Suppressor macrophage treated with lipopolysaccharide for 1 hour (primary cell): ENCODE results near the gene KIF13A.
A peak's percentile ranks its signal among the peaks of the same experiment; 100 is the strongest.
"Not testable (repeated sequence)": the region's sequence is repeated elsewhere in the genome, so short reads cannot be mapped to it uniquely, and the experiment has no call there.

Experiments
- DNase-seq, 3 donors: peaks; one replicate each; pipeline ENCODE4 v3.0.0-alpha.2; 2020 to 2022

The KIF13A gene

DNA sequence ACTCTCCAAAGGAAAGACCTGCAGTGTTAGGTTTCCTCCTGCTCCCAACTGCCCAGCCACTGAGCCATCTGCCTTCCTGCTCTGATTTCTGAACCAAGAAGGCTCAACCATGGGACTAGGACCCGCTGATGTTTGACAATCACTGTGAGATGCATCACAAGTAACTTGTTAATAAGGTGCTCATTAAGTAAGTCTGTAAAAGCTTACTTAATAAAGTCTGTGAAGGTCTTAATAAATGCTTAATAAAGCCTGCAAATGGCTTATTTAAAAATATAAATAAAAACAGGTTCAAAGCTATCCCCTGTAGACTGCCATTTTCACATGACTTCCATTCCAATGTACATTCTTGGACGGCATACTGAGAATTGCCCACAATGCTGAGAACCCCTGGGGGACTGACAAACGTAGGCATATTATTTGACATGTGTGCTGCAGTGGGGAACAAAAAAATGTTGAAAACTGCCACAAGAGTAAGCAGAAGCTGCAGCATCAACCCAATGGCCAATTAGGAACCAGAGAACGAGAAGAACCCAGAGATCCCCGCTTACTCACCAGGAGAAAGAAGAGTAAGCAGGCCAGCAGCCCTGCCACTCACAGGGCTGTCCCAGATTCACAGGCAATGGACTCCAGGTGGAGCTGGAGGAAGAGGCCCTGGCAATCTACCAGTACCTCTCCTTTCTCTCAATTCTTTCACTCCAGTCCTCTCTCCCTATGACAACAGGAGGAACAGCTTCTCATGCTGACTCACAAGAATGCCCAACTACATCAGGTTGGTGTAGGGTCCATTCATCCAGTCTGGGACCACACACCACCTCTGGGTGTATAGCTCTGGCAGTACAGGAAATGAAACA lies 19.5 kb downstream of the KIF13A start:
- DNase-seq: no peak

- no peak for DNase-seq
These were observed 21.0 kb downstream of the KIF13A start for GRCh38 chr6:17966451-17966850.

DNA sequence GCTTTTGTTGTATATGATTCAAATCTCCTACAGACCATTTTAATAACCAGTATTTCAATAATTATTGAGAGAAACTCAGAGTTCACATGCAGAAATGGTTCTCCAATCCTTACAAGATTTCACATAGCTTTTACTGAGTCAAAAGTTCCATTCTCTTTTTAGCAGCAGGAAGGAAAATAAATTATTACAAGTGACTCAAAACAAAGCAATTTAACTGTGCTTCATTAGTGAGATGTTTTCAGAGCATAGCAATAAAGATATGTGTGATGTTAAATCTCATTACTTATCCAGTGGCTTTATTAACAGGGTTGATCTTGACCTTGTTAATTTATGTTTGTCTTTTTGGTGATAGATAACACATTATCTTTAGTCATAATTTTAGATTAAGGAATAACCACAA lies 22.0 kb downstream of the KIF13A start:
- no peak for DNase-seq

DNA sequence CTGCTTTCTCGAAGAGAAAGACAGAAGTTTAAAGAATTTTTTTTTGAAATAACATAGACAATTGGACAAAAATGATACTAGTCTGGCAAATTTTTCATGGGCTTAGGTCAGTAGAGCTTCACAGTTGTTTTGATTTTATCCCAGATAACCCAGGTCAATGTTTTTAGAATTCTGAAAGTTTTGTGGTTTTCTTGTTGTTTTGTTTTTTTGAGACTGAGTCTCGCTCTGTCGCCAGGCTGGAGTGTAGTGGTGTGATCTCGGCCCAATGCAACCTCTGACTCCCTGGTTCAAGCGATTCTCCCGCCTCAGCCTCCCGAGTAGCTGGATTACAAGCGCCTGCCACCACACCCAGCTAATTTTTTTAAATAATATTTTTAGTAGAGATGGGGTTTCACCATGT lies 22.8 kb downstream of the KIF13A start:
- no peak for DNase-seq

GRCh38 chr6:17962436-17963031 lies 24.9 kb downstream of the KIF13A start:
- peak in 1 of 3 donors; percentile 41 for DNase-seq

DNA sequence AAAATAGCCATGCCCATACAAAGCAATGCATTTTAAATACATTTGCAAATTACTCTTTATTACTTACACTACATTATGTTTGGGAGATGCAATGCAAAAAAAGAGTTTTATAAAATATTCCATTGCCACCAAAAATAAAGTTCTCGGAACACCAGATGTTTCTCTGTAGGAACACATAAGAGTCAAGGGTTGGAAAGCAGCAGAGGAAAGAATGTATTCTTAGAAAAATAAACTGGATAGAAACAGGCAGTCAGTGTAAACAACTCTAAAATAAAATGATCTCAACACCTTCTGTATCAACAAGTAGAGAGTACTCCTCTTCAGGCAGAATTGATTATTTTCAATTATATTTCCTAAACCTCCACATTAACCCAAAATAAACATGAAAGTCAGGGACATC lies 28.1 kb downstream of the KIF13A start:
- no peak for DNase-seq

GRCh38 chr6:17957904-17958620 lies 29.4 kb downstream of the KIF13A start:
- DNase-seq: no peak

DNA sequence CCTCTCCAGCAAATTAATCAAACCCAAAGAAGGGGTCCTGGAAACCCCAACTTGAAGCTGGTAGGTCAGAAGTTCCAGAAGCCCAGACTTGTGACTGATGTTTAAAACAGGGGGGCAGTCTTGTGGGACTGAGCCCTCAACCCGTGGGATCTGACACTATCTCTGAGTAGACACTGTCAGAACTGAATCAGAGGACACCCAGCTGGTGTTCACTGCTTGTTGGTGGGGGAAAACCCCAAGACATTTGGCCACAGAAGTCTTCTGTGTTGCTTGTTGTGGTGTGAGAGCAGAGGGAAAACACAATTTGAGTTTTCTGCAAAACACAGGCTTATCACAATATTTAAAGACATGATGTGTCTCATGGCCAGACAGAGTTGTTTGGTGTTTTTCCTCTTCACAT lies 29.9 kb downstream of the KIF13A start:
- peak; percentile 67 to 77 (median 72) for DNase-seq

GRCh38 chr6:17957086-17957485 lies 30.3 kb downstream of the KIF13A start:
- DNase-seq: no peak

DNA sequence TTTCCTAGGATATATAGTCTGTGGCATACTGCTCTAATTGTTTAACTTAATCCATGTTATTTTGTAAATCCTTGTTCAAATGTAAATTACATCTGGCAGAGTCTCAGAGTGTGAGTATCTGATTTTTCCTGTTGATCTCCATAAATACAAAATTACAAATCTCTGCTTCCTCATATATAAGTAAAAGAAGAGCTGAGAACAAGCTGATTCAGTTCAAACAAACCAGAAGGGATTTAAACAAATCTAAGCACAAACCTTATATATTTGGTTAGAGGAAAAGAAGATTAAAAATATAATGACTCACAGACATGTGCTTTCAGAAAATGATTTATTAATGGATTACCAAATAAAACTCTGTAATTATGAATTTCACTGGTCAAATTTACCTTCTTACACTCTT lies 37.3 kb downstream of the KIF13A start:
- no peak for DNase-seq

- DNase-seq: no peak
These were observed 38.3 kb downstream of the KIF13A start for GRCh38 chr6:17949168-17949567.

GRCh38 chr6:17948725-17949124 lies 38.7 kb downstream of the KIF13A start:
- DNase-seq: no peak

- not testable (repeated sequence) for DNase-seq
These were observed 39.9 kb downstream of the KIF13A start for GRCh38 chr6:17947574-17947973.

- no peak for DNase-seq
These were observed 41.9 kb downstream of the KIF13A start for GRCh38 chr6:17945575-17945974.

GRCh38 chr6:17945111-17945510 lies 42.3 kb downstream of the KIF13A start:
- DNase-seq: no peak

- no peak for DNase-seq
These were observed 46.1 kb downstream of the KIF13A start for GRCh38 chr6:17941318-17941717.

DNA sequence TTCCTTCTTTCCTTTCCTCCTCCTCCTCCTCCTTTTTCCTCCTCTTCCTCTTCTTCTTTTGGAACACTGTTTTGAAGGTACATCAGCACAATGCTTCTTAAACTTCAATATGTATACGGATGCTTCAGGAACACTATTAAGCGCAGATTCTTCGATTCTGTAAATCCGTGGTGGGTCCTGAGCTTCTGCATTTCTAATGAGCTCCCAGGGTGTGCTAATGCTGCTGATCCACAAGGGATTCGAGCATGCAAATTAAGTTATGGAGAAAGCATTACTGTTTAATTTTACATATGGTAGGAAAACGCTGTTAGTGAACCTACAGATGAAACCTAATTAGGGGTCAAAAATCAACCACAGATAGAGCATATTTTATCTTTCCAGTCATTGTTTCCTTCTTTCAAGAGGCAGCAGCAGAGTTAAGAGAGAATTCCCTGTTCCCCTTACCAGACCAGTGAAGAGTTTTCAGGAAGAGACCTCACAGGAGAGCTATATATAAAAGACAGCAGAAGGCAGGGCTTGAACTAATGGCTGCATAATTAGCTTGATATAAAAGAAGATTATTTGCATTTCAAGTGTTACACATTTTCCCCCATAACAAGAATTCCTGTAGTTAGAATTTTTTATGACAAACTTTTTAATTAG lies 47.2 kb downstream of the KIF13A start:
- DNase-seq: no peak

GRCh38 chr6:17938901-17939300 lies 48.5 kb downstream of the KIF13A start:
- DNase-seq: peak; percentile 42 to 74 (median 65)

GRCh38 chr6:17935188-17936149 lies 52.0 kb downstream of the KIF13A start:
- DNase-seq: peak in 2 of 3 donors; percentile 33 to 40

- no peak for DNase-seq
These were observed 53.7 kb downstream of the KIF13A start for GRCh38 chr6:17933716-17934115.

DNA sequence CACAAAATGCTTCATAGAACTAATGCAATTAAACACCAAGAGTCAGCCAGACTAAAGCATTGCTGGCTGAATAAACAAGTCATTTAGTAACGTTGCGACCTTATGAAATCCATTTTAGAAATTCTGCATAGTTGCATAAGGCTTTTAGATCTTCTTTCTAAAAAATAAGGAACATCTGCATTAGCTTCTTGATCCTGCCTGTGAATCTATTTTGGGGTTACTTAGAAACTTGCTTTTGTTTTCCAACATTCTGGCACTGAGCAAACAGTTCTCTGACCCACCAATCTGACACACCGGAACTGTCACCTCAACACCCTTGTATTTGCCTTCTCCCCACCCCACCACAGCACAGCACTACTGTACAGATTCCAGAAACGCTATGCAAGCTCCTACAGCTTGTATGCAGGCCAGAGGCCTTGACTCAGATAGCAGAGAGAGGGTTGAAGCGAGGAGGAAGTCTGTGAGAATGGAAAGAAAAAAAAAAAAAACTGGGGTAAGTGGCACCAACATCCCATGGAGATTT lies 55.0 kb downstream of the KIF13A start:
- peak; percentile 54 to 67 (median 63) for DNase-seq

DNA sequence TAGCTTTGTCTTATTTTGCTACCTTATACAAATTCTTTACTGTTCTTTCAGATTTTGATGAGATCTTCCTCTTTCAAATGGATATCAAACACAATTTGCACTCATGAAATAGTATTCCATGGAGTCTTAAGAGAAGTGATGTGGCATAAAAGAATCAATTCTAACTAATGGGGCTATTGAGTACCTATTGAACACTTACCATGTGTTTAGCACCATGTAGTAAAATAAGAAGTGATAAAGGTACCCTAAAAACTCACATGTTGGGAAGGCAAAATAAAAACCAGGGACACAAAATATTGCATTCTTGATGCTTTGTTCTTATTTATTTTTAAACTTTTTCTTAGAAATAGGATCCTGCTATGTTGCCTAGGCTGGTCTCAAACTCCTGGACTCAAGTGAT lies 56.2 kb downstream of the KIF13A start:
- DNase-seq: no peak
